SU-DHL-6 (cell line): ENCODE measurements around the gene SNTG2.

Source experiments
- EZH2phosphoT487 ChIP-seq: fragments of 200-600 bp; sonication (generic), shearing (Covaris generic); conservative IDR thresholded peaks from 2 replicates; pipeline ENCODE4 v1.6.1; 2018; ENCODE audit warnings: mild to moderate bottlenecking, antibody characterized with exemption, low read length, moderate library complexity, mixed read lengths
- TF ChIP-seq, protein P1 (sequence below): fragments of 200-600 bp; sonication (generic); IDR thresholded peaks from one replicate; pipeline ENCODE4 v1.5.1; 2017; ENCODE audit warnings: antibody characterized with exemption, mild to moderate bottlenecking, low read length, moderate library complexity; ENCODE audit not compliant: insufficient read depth, poor library complexity, severe bottlenecking

DNA sequence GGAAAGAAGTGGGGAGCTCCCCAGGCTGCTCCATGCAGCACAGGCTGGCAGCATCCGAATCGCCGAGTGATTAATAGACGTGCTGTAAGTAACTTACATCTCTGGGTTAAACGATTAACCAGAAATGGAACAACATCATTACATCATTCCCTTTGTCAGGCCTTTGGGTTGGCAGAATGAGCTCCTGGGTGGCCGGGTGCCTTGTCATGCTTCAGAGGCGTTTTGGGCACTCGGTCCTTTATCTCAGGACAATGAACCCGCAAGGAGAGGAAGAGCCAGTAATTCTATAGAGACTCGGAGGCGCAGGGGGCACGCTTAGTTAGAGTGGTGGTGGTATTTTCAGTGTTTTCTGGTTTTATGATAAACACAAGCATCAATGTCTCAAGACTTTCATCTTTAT, 315.7 kb downstream of the SNTG2 start:
- TF ChIP-seq, protein P1, sequence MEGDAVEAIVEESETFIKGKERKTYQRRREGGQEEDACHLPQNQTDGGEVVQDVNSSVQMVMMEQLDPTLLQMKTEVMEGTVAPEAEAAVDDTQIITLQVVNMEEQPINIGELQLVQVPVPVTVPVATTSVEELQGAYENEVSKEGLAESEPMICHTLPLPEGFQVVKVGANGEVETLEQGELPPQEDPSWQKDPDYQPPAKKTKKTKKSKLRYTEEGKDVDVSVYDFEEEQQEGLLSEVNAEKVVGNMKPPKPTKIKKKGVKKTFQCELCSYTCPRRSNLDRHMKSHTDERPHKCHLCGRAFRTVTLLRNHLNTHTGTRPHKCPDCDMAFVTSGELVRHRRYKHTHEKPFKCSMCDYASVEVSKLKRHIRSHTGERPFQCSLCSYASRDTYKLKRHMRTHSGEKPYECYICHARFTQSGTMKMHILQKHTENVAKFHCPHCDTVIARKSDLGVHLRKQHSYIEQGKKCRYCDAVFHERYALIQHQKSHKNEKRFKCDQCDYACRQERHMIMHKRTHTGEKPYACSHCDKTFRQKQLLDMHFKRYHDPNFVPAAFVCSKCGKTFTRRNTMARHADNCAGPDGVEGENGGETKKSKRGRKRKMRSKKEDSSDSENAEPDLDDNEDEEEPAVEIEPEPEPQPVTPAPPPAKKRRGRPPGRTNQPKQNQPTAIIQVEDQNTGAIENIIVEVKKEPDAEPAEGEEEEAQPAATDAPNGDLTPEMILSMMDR, result no peak
- TF ChIP-seq EZH2phosphoT487, result no peak
